Measurements from ENCODE around the gene NSL1. TPM values are rescaled to one million over a fixed set of nuclear protein-coding genes. Genes with fewer than 3 reads are reported as not detected.

Gene NSL1
- total and polyA plus RNA-seq, 2 donors from 2014 or later: 19.5 to 34.5 TPM

DNA sequence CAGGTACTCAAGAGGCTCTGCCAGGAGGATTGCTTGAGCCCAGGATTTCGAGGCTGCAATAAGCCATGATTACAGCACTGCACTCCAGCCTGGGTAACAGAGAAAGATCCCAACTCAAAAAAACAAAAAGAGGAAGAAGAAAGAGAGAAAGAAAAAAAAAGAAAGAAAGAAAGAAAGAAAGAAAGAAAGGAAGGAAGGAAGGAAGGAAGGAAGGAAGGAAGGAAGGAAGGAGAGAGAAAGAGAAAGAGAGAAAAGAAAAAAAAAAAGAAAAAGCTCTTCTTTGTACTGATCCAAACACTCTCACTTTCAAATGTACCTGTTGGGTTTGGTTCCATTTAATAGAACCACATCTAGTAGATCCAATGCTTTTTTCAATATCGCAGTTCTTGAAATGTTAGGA, 103.8 kb downstream of the NSL1 start:
- TF ChIP-seq, protein P1, sequence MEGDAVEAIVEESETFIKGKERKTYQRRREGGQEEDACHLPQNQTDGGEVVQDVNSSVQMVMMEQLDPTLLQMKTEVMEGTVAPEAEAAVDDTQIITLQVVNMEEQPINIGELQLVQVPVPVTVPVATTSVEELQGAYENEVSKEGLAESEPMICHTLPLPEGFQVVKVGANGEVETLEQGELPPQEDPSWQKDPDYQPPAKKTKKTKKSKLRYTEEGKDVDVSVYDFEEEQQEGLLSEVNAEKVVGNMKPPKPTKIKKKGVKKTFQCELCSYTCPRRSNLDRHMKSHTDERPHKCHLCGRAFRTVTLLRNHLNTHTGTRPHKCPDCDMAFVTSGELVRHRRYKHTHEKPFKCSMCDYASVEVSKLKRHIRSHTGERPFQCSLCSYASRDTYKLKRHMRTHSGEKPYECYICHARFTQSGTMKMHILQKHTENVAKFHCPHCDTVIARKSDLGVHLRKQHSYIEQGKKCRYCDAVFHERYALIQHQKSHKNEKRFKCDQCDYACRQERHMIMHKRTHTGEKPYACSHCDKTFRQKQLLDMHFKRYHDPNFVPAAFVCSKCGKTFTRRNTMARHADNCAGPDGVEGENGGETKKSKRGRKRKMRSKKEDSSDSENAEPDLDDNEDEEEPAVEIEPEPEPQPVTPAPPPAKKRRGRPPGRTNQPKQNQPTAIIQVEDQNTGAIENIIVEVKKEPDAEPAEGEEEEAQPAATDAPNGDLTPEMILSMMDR (IDR thresholded peaks at IDR 0.05; ENCODE audit: borderline replicate concordance, extremely low read depth, insufficient read depth): no peak
- Histone ChIP-seq H3K4me3 (ENCODE audit: low read length in 3 of 3) (no peak overlapping the region), H3K36me3 (ENCODE audit: control insufficient read depth in 2 of 3, insufficient read depth in 3 of 3, low read length in 3 of 3) (no peaks in the 10 kb centered on the region), H3K27ac (ENCODE audit: low read depth in 2 of 2, low read length in 2 of 2) (no peak overlapping the region), H3K9ac (ENCODE audit: low read length in 3 of 3) (no peak overlapping the region), H3K9me3 (ENCODE audit: control insufficient read depth in 2 of 3, insufficient read depth in 1 of 3, low read length in 3 of 3) (no peaks in the 10 kb centered on the region), H3K27me3 (ENCODE audit: control insufficient read depth, insufficient read depth, low read length) (no peaks in the 10 kb centered on the region), H3K4me1 (ENCODE audit: control insufficient read depth in 2 of 3, insufficient read depth in 2 of 3, low read depth in 1 of 3, low read length in 3 of 3) (no peaks in the 10 kb centered on the region)
- no peak for DNase-seq
- intact Hi-C loops (cut with DNase I): no loop called here
- no peak for FAIRE-seq

DNA sequence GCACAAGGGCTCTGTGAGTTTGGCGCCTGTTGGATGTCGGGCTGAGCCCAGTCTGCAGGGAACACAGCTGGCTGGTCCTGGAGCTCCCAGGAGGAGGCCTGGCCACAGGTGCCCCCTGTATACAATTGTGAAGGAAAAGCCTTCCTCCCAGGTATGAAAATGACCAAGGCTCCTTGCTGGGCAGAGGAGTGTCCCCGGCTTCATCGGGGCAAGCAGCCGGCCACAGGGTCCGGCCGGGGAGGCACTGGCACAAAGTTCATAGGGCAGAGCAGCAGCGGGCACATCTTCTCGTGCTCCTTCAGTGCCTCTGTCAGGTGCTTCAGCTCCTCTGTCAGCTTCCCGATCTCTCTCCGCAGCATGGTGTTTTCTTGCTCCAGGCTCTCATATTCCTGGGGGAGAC, 105.0 kb downstream of the NSL1 start:
- no peak for FAIRE-seq
- Histone ChIP-seq H3K9me3 (ENCODE audit: control insufficient read depth in 2 of 3, insufficient read depth in 1 of 3, low read length in 3 of 3) (no peaks in the 10 kb centered on the region), H3K36me3 (ENCODE audit: control insufficient read depth in 2 of 3, insufficient read depth in 3 of 3, low read length in 3 of 3) (no peaks in the 10 kb centered on the region), H3K4me1 (ENCODE audit: control insufficient read depth in 2 of 3, insufficient read depth in 2 of 3, low read depth in 1 of 3, low read length in 3 of 3) (no peaks in the 10 kb centered on the region), H3K4me3 (ENCODE audit: low read length in 3 of 3) (no peak overlapping the region), H3K27me3 (ENCODE audit: control insufficient read depth, insufficient read depth, low read length) (no peaks in the 10 kb centered on the region), H3K27ac (ENCODE audit: low read depth in 2 of 2, low read length in 2 of 2) (no peak overlapping the region), H3K9ac (ENCODE audit: low read length in 3 of 3) (no peak overlapping the region)
- TF ChIP-seq, protein P1 (IDR thresholded peaks at IDR 0.05; ENCODE audit: borderline replicate concordance, extremely low read depth, insufficient read depth): no peak
- intact Hi-C loops (cut with DNase I): no loop called here
- DNase-seq: no peak

DNA sequence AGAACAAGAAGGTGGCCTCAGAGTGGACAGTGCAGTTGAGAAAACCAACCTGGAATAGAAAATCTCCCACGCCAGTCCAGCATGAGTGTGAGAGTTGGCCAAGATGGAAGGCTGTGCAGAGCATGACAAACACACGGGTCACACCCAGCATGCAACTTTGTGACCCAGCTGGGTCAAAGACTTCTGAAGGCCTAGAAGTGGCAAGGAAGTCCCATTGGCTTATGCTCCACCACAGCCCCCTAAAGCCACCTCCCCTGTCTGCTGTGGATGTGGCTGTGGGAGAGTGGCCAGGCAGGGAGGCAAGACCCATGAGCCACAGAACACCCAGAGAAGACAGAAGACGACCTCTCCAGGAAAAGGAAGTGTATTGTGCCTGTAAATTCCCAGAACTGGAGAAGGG, 105.5 kb downstream of the NSL1 start:
- H3K27ac ChIP-seq (ENCODE audit: low read depth in 2 of 2, low read length in 2 of 2): no peak overlapping the region
- H3K4me1 ChIP-seq (ENCODE audit: control insufficient read depth in 2 of 3, insufficient read depth in 2 of 3, low read depth in 1 of 3, low read length in 3 of 3): no peaks in the 10 kb centered on the region
- intact Hi-C loops (cut with DNase I): no loop called here
- no peaks in the 10 kb centered on the region for H3K9me3 ChIP-seq (ENCODE audit: control insufficient read depth in 2 of 3, insufficient read depth in 1 of 3, low read length in 3 of 3)
- DNase-seq (no peak), FAIRE-seq (no peak)
- no peaks in the 10 kb centered on the region for H3K36me3 ChIP-seq (ENCODE audit: control insufficient read depth in 2 of 3, insufficient read depth in 3 of 3, low read length in 3 of 3)
- H3K27me3 ChIP-seq (ENCODE audit: control insufficient read depth, insufficient read depth, low read length): no peaks in the 10 kb centered on the region
- H3K9ac ChIP-seq (ENCODE audit: low read length in 3 of 3): no peak overlapping the region
- no peak overlapping the region for H3K4me3 ChIP-seq (ENCODE audit: low read length in 3 of 3)
- TF ChIP-seq, protein P1 (IDR thresholded peaks at IDR 0.05; ENCODE audit: borderline replicate concordance, extremely low read depth, insufficient read depth): no peak

DNA sequence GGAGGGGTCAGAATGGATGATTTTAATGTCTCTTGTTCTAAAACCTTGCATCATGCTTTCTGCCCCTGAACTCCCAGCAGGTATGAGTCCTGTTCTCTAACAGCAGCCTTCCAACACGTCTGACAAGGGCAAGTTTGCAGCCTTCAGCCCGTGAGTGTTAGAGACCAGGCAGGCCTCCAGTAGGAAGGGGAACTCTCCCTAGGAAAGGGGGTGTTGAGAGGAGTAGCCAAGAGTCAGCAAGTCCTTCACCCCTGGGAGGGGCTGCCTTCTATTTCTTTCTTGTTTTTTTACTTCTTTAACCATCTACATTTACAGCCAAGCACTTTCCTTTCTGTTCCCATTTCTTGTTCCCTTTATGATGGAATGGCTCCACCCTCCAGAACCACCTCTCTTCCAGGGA, 106.1 kb downstream of the NSL1 start:
- H3K4me1 ChIP-seq (ENCODE audit: control insufficient read depth in 2 of 3, insufficient read depth in 2 of 3, low read depth in 1 of 3, low read length in 3 of 3): no peaks in the 10 kb centered on the region
- no peak for FAIRE-seq
- no peak overlapping the region for H3K4me3 ChIP-seq (ENCODE audit: low read length in 3 of 3)
- no peak overlapping the region for H3K27ac ChIP-seq (ENCODE audit: low read depth in 2 of 2, low read length in 2 of 2)
- H3K27me3 ChIP-seq (ENCODE audit: control insufficient read depth, insufficient read depth, low read length): no peaks in the 10 kb centered on the region
- H3K9me3 ChIP-seq (ENCODE audit: control insufficient read depth in 2 of 3, insufficient read depth in 1 of 3, low read length in 3 of 3): no peaks in the 10 kb centered on the region
- TF ChIP-seq, protein P1 (IDR thresholded peaks at IDR 0.05; ENCODE audit: borderline replicate concordance, extremely low read depth, insufficient read depth): no peak
- H3K36me3 ChIP-seq (ENCODE audit: control insufficient read depth in 2 of 3, insufficient read depth in 3 of 3, low read length in 3 of 3): no peaks in the 10 kb centered on the region
- H3K9ac ChIP-seq (ENCODE audit: low read length in 3 of 3): no peak overlapping the region
- intact Hi-C loops (cut with DNase I): no loop called here
- no peak for DNase-seq
